Caco-2 (cell line): ENCODE results near the gene TMEM156. TPM values are rescaled to one million over a fixed set of nuclear protein-coding genes. Genes with fewer than 3 reads are reported as not detected.

ENCODE experiments used
- BruUV-seq: library from RNA; stranded (reverse); fragments of 400-500 nt; replicated peaks from 2 replicates; lab custom pipeline; 2021; lab: Mats Ljungman, UMichigan
- CTCF ChIA-PET: fragments of 300-600 bp; sonication (Branson Sonifier 250); formaldehyde crosslinking; loops from one replicate; lab custom pipeline; 2022; ENCODE audit warnings: antibody characterized with exemption; lab: Charles Lee
- POLR2A ChIA-PET: fragments of 300-600 bp; sonication (Branson Sonifier 250); formaldehyde crosslinking; loops from one replicate; lab custom pipeline; 2022; ENCODE audit warnings: antibody characterized with exemption; lab: Charles Lee
- DNase-seq, 2 experiments: peaks; one replicate each; pipeline versions ENCODE4 v3.0.0 to v3.0.0-alpha.2; 2020 to 2022
- H3K27me3 ChIP-seq: replicated peaks from 2 replicates; pipeline ENCODE4 v1.6.0; 2011; ENCODE audit warnings: low read length; ENCODE audit not compliant: control insufficient read depth, insufficient read depth
- H3K36me3 ChIP-seq: 2 replicates; pipeline ENCODE4 v1.5.1; 2011; ENCODE audit warnings: low read length; ENCODE audit not compliant: control insufficient read depth, insufficient read depth
- H3K4me1 ChIP-seq: fragments of 250-450 bp; sonication (Bioruptor Pico); 2 replicates; pipeline ENCODE4 v1.5.1; 2020; ENCODE audit warnings: mild to moderate bottlenecking
- H3K4me3 ChIP-seq: 2 replicates; pipeline ENCODE4 v1.5.1; 2011; ENCODE audit warnings: low read depth, mild to moderate bottlenecking, control low read depth, low read length
- H3K9me3 ChIP-seq: fragments of 250-450 bp; sonication (Bioruptor Pico); 2 replicates; pipeline ENCODE4 v1.5.1; 2020; ENCODE audit warnings: mild to moderate bottlenecking, moderate library complexity
- H3K27ac Mint-ChIP-seq: one replicate; pipeline ENCODE4 v1.8.0; 2022; ENCODE audit warnings: mixed read lengths; ENCODE audit not compliant: unreplicated experiment
- H3K27me3 Mint-ChIP-seq: one replicate; pipeline ENCODE4 v1.8.0; 2022; ENCODE audit warnings: mixed read lengths; ENCODE audit not compliant: insufficient read depth, unreplicated experiment
- H3K36me3 Mint-ChIP-seq: one replicate; pipeline ENCODE4 v1.8.0; 2022; ENCODE audit warnings: mild to moderate bottlenecking, mixed read lengths; ENCODE audit not compliant: insufficient read depth, unreplicated experiment
- H3K4me1 Mint-ChIP-seq: one replicate; pipeline ENCODE4 v1.8.0; 2022; ENCODE audit warnings: low read depth, mixed read lengths; ENCODE audit not compliant: unreplicated experiment
- H3K4me3 Mint-ChIP-seq: one replicate; pipeline ENCODE4 v1.8.0; 2022; ENCODE audit warnings: mild to moderate bottlenecking, moderate library complexity, mixed read lengths; ENCODE audit not compliant: unreplicated experiment
- H3K9me3 Mint-ChIP-seq: one replicate; pipeline ENCODE4 v1.8.0; 2022; ENCODE audit warnings: mixed read lengths; ENCODE audit not compliant: unreplicated experiment
- CTCF ChIP-seq, 2 experiments: fragments of 200-600 bp in 1 of 2; IDR thresholded peaks; 1 replicate in 1 of 2; 2 replicates in 1 of 2; pipeline versions ENCODE4 v1.5.1 to v1.8.0; 2011 to 2022; ENCODE audit warnings: antibody characterized with exemption in 1 of 2, control low read depth in 1 of 2, inconsistent platforms in 1 of 2, low read depth in 1 of 2, low read length in 1 of 2, mild to moderate bottlenecking in 1 of 2, moderate library complexity in 1 of 2; ENCODE audit not compliant: insufficient read depth in 1 of 2, severe bottlenecking in 1 of 2, unreplicated experiment in 1 of 2
- intact Hi-C: fragments of 100-400 bp; cut with micrococcal nuclease; formaldehyde crosslinking; loops from one replicate; pipeline ENCODE4 v1.10.0; 2022; ENCODE audit not compliant: unreplicated experiment
- total RNA-seq: library from RNA; stranded (reverse); gene quantifications from 2 replicates; pipeline ENCODE4 v1.2.3, GENCODE V29; 2022

TMEM156 gene
- total RNA-seq, 1 experiment from 2014 or later: not detected

GRCh38 chr4:39024311-39024865, 7.8 kb downstream of the TMEM156 start:
- BruUV-seq: no TSS peak
- no peak overlapping the region for H3K27ac Mint-ChIP-seq
- no peak for DNase-seq

GRCh38 chr4:39023059-39023458, 9.2 kb downstream of the TMEM156 start:
- BruUV-seq: no TSS peak
- H3K4me1 ChIP-seq: no peaks in the 10 kb centered on the region
- Mint-ChIP-seq H3K27me3 (no peaks in the 10 kb centered on the region), H3K36me3 (no peaks in the 10 kb centered on the region), H3K4me3 (no peak overlapping the region), H3K9me3 (peaks cover 7% of the 10 kb centered on the region), H3K27ac (no peak overlapping the region), H3K4me1 (no peaks in the 10 kb centered on the region)
- H3K27me3 ChIP-seq: no peaks in the 10 kb centered on the region
- H3K4me3 ChIP-seq: no peak overlapping the region
- POLR2A ChIA-PET: no interaction called here
- H3K9me3 ChIP-seq: no peaks in the 10 kb centered on the region
- CTCF ChIA-PET: no interaction called here
- no peak for TF ChIP-seq CTCF (IDR thresholded peaks at IDR 0.05; ENCODE audit: insufficient read depth in 1 of 2, low read depth in 1 of 2, low read length in 1 of 2, severe bottlenecking in 1 of 2, unreplicated experiment in 1 of 2)
- no peaks in the 10 kb centered on the region for H3K36me3 ChIP-seq
- intact Hi-C loops: no loop called here
- no peak for DNase-seq

More at GRCh38 chr4:39024311-39024865, 7.8 kb downstream of the TMEM156 start:
- ChIA-PET POLR2A (no interaction called here), CTCF (no interaction called here)
- Histone ChIP-seq H3K9me3 (no peaks in the 10 kb centered on the region), H3K27me3 (no peaks in the 10 kb centered on the region), H3K36me3 (no peaks in the 10 kb centered on the region), H3K4me1 (no peaks in the 10 kb centered on the region), H3K4me3 (no peak overlapping the region)
- intact Hi-C loops: no loop called here
- peaks cover 7% of the 10 kb centered on the region for H3K9me3 Mint-ChIP-seq
- no peaks in the 10 kb centered on the region for H3K4me1 Mint-ChIP-seq
- H3K4me3 Mint-ChIP-seq: no peak overlapping the region
- H3K27me3 Mint-ChIP-seq: no peaks in the 10 kb centered on the region
- no peak for TF ChIP-seq CTCF (IDR thresholded peaks at IDR 0.05; ENCODE audit: insufficient read depth in 1 of 2, low read depth in 1 of 2, low read length in 1 of 2, severe bottlenecking in 1 of 2, unreplicated experiment in 1 of 2)
- H3K36me3 Mint-ChIP-seq: no peaks in the 10 kb centered on the region

- Mint-ChIP-seq H3K4me1 (no peaks in the 10 kb centered on the region), H3K9me3 (peaks cover 7% of the 10 kb centered on the region), H3K27ac (no peak overlapping the region), H3K27me3 (no peaks in the 10 kb centered on the region), H3K4me3 (no peak overlapping the region), H3K36me3 (no peaks in the 10 kb centered on the region)
- no peaks in the 10 kb centered on the region; the same call in 1 of the 2 replicates for H3K9me3 ChIP-seq
- no TSS peak for BruUV-seq
- no peaks in the 10 kb centered on the region for H3K36me3 ChIP-seq
- no peak for DNase-seq
- POLR2A ChIA-PET: no interaction called here
- no peak overlapping the region for H3K4me3 ChIP-seq
- CTCF ChIA-PET: no interaction called here
- intact Hi-C loops: no loop called here
- no peak for TF ChIP-seq CTCF (IDR thresholded peaks at IDR 0.05; ENCODE audit: insufficient read depth in 1 of 2, low read depth in 1 of 2, low read length in 1 of 2, severe bottlenecking in 1 of 2, unreplicated experiment in 1 of 2)
- H3K27me3 ChIP-seq: no peaks in the 10 kb centered on the region
- no peaks in the 10 kb centered on the region for H3K4me1 ChIP-seq
Observed at GRCh38 chr4:39022241-39022640, 10.0 kb downstream of the TMEM156 start.
